Measurements from ENCODE around the gene GPC5. TPM values are rescaled to one million over a fixed set of nuclear protein-coding genes. Genes with fewer than 3 reads are reported as not detected.

The GPC5 gene
- total RNA-seq, 1 donor from 2014 or later: 0.99 TPM

DNA sequence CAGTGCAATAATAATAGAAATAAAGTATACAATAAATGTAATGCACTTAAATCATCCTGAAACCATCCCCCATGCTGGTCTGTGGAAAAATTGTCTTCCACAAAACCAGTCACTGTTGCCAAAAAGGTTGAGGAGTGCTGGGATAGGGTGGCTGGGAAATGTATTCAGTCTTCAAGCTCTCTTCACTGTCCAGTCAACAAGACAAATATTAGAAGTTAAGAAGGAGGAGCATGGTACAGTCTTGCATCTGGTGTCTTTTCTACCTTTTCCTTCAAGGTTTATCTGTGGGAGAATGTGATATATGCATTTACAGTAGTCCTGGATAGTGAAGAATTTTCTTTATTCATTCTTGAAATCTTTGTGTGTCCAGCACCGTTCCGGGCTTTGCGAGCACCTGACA, 203.4 kb downstream of the GPC5 start:
- no peaks in the 10 kb centered on the region for H3K4me1 Mint-ChIP-seq (ENCODE audit: low read depth)
- no peak overlapping the region for H3K27ac Mint-ChIP-seq (ENCODE audit: unreplicated experiment)
- H3K4me3 Mint-ChIP-seq (ENCODE audit: unreplicated experiment): no peak overlapping the region
- no peaks in the 10 kb centered on the region for H3K36me3 Mint-ChIP-seq (ENCODE audit: low read depth)
- TF ChIP-seq, protein P1, sequence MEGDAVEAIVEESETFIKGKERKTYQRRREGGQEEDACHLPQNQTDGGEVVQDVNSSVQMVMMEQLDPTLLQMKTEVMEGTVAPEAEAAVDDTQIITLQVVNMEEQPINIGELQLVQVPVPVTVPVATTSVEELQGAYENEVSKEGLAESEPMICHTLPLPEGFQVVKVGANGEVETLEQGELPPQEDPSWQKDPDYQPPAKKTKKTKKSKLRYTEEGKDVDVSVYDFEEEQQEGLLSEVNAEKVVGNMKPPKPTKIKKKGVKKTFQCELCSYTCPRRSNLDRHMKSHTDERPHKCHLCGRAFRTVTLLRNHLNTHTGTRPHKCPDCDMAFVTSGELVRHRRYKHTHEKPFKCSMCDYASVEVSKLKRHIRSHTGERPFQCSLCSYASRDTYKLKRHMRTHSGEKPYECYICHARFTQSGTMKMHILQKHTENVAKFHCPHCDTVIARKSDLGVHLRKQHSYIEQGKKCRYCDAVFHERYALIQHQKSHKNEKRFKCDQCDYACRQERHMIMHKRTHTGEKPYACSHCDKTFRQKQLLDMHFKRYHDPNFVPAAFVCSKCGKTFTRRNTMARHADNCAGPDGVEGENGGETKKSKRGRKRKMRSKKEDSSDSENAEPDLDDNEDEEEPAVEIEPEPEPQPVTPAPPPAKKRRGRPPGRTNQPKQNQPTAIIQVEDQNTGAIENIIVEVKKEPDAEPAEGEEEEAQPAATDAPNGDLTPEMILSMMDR (IDR thresholded peaks at IDR 0.05): no peak
- DNase-seq (ENCODE audit: low spot score): no peak
- no peaks in the 10 kb centered on the region for H3K9me3 Mint-ChIP-seq (ENCODE audit: low read depth)
- H3K27me3 Mint-ChIP-seq (ENCODE audit: low read depth): no peaks in the 10 kb centered on the region

- H3K27ac Mint-ChIP-seq (ENCODE audit: unreplicated experiment): no peak overlapping the region
- TF ChIP-seq, protein P1 (IDR thresholded peaks at IDR 0.05): no peak
- DNase-seq (ENCODE audit: low spot score): no peak
Observed at GRCh38 chr13:91609353-91609752, 210.9 kb downstream of the GPC5 start.

GRCh38 chr13:91618315-91618714, 219.9 kb downstream of the GPC5 start:
- H3K4me1 Mint-ChIP-seq (ENCODE audit: low read depth): no peaks in the 10 kb centered on the region
- TF ChIP-seq, protein P1 (IDR thresholded peaks at IDR 0.05): no peak
- no peak for DNase-seq (ENCODE audit: low spot score)
- H3K4me3 Mint-ChIP-seq (ENCODE audit: unreplicated experiment): no peak overlapping the region
- H3K36me3 Mint-ChIP-seq (ENCODE audit: low read depth): no peaks in the 10 kb centered on the region
- H3K27me3 Mint-ChIP-seq (ENCODE audit: low read depth): no peaks in the 10 kb centered on the region
- H3K27ac Mint-ChIP-seq (ENCODE audit: unreplicated experiment): no peak overlapping the region
- H3K9me3 Mint-ChIP-seq (ENCODE audit: low read depth): no peaks in the 10 kb centered on the region

More at GRCh38 chr13:91609353-91609752, 210.9 kb downstream of the GPC5 start:
- Mint-ChIP-seq H3K4me1 (ENCODE audit: low read depth) (peaks cover 15% of the 10 kb centered on the region), H3K4me3 (ENCODE audit: unreplicated experiment) (no peak overlapping the region), H3K27me3 (ENCODE audit: low read depth) (no peaks in the 10 kb centered on the region), H3K36me3 (ENCODE audit: low read depth) (no peaks in the 10 kb centered on the region), H3K9me3 (ENCODE audit: low read depth) (no peaks in the 10 kb centered on the region)

DNA sequence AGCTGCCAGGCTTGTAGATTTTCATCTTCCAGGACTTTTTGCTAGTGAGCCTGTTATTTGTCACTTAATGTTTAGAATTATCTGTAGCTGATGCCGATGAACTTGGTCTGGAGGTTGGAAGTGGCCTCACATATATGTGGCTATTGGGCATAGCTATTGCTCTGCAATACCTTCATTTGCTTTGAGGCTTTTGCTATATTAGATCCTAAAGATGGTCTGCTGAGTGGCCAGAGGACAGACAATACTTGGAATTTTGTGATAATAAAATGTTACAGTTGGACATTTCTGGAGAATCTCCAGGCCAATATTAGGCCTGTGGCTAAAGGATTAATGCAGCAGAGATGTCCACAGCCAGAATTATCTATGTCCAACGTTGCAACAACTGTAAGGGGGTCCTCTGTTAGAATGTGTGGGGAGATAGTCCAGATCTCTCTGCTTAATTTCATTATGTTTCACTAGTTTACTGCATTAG, 222.3 kb downstream of the GPC5 start:
- Mint-ChIP-seq H3K9me3 (ENCODE audit: low read depth) (no peaks in the 10 kb centered on the region), H3K27me3 (ENCODE audit: low read depth) (no peaks in the 10 kb centered on the region), H3K36me3 (ENCODE audit: low read depth) (no peaks in the 10 kb centered on the region), H3K4me3 (ENCODE audit: unreplicated experiment) (no peak overlapping the region), H3K4me1 (ENCODE audit: low read depth) (no peaks in the 10 kb centered on the region), H3K27ac (ENCODE audit: unreplicated experiment) (no peak overlapping the region)
- TF ChIP-seq, protein P1 (IDR thresholded peaks at IDR 0.05): no peak
- no peak for DNase-seq (ENCODE audit: low spot score)

- Mint-ChIP-seq H3K27me3 (ENCODE audit: low read depth) (no peaks in the 10 kb centered on the region), H3K4me3 (ENCODE audit: unreplicated experiment) (no peak overlapping the region), H3K36me3 (ENCODE audit: low read depth) (no peaks in the 10 kb centered on the region), H3K27ac (ENCODE audit: unreplicated experiment) (no peak overlapping the region), H3K4me1 (ENCODE audit: low read depth) (no peaks in the 10 kb centered on the region), H3K9me3 (ENCODE audit: low read depth) (no peaks in the 10 kb centered on the region)
- no peak for DNase-seq (ENCODE audit: low spot score)
- TF ChIP-seq, protein P1 (IDR thresholded peaks at IDR 0.05): no peak
Observed at GRCh38 chr13:91621161-91621560, 222.7 kb downstream of the GPC5 start.

Data from chondrocyte (in vitro differentiated cells).